ENCODE results near the gene TMEM63C.

The TMEM63C gene

DNA sequence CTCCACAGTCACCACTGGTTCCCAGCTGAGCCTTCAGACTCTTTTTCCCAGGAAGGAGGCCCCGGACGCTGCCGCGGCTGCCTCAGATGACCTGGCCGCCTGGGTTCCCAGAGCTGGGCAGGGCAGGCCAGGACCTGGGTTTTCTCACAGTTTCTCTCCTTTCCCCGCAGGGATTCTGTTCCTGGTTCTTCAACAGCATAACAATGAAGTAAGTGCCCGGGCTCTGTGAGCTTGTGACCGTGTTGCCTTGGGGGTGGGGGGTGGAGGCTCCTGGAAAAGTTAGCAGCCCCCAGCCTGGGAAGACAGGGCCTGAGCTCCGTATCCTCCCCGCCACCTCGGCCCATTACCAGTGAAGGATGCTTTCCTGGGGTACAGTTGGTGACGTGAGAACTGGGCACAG is 43.7 kb downstream of the TMEM63C start:
- no peak for DNase-seq

DNA sequence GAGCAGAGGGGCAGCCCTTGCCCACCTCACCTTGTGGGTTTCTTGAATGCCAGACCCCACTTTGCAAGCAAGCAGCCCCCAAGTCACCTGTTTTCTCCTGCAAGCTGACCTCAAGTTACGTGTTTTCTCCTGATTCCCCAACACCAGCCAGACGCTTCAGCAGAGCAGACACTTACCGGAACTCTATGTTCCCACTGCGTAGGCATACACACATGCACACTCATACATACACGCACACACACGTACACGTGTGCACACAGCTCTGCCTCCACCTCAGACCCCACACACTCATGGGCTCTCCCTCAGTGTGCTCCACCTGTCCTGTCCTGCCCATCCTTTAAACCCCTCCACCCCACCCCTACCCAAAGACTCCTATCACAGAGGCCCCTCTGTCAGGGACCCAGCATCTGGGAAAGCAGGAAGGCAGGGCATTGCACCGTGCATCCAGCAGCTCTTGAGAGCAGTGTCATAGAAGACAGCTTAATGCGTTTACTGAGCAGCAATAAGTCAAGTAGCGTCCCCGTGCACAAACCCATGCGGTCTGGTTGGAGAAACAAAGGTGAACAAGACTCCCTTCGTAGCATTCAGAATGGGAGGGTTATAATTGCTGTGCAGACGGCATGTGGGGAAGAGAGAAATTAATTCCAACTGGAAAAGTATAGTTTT is 44.4 kb downstream of the TMEM63C start:
- DNase-seq, result no peak

DNA sequence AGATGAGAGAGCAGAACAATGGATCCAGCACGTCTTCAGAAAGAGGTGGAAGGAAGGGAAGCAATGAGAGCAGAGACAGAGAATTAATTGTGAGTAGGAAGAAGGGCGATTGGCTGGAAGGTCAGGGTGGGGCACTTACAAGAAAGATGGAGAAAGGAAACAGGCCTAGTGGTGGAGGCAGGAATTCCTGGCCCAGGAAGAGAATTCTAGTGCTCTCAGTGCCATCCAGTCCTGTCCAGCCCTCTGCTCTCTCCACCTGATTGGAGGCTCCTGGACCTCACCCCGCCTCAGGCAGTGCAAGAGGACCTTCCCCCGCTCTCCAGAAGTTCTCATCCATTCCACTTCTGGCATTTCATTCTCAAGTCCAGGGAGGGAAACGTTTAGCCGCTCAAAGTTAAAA is 46.5 kb downstream of the TMEM63C start:
- DNase-seq, result no peak

DNA sequence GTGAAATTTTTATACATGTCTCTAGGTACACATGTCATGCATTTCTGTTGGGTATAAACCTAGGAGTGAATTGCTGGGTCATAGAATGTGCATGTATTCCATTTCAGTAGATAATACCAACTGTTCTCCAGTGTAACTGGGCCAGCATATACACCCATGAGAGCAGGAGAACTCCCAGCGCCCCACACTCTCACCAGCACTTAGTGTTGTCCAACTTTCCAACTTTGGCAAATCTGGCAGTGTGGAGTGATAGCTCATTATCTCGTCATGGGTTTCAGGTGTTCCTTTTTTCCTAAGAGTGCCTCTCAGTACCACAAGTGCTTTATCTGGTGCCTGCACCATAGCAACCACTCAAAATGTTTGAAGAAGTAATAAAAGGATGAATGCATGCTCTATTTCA is 49.3 kb downstream of the TMEM63C start:
- no peak for DNase-seq

DNA sequence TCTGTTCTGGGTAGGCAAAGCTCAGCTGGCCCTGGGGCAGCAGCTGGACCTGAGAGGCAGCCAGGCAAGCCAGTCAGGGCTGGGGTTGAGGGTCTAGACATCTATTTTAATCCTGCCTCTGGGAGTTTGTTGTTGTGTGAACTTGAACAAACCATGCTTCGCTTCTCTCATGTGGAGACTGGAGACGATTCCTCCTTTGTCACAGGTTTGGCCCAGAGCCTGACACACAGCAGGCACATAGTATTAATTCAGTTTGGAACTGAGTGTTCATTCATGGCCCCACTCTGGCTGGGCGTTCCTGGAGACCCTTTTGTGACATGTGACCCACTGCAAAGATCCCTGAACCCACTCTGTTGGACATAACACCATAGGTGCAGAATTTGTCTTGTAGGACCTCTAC is 50.1 kb downstream of the TMEM63C start:
- DNase-seq, result no peak

DNA sequence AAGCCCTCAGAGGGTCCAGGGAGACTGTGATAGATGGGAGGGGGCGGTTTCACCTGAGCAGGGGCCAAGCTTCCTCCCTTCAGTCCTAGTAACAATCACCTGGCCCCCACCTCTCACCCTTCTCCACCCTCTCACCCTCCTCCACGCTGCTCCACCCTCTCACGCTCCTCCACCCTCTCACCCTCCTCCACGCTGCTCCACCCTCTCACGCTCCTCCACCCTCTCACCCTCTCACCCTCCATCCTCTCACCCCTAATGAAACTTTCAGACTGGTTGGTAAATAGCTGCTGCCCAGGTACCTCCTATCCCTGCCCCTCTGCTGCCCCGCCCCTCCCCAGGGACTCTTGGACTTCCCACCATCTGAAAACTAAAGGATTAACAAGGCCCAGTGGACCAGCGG is 55.2 kb downstream of the TMEM63C start:
- no peak for DNase-seq

DNA sequence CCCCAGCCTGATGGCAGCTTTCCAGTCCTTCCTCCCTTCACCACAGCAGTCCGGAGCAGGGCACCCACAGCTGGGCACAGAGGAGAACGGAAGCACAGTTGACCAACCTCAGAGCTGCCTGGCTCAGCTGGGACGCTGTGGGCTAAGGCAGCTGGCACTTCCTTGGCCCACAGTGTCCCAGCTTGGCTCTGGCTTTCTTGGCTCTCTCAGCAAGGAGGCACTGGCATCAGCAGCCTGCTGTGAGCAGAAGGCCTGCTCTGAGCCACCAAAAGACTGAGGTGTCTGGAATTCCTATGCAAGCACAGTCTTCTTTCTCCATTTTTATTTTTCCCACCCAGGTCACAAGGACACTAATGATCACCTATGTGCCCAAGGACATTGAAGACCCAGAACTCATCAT is 56.8 kb downstream of the TMEM63C start:
- DNase-seq, result no peak

DNA sequence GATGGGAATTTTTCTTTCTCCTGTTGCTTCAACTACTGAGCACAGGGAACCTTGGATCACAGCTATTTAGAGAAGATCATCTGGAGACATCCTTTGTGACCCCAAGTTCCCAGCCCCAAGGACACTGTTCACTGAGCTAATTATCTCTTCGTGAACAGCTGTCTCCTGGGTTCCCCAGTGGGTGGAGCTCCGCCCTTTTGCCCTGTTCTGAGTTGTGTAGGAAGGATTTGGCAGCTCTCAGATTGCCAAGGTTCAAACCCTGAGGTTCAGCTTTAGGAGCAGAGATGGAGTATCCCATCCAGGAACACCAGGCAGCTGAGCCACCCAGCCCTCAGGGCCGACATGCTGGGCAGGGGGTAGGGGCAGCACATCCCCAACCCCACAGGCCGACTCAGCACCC is 57.4 kb downstream of the TMEM63C start:
- no peak for DNase-seq

DNA sequence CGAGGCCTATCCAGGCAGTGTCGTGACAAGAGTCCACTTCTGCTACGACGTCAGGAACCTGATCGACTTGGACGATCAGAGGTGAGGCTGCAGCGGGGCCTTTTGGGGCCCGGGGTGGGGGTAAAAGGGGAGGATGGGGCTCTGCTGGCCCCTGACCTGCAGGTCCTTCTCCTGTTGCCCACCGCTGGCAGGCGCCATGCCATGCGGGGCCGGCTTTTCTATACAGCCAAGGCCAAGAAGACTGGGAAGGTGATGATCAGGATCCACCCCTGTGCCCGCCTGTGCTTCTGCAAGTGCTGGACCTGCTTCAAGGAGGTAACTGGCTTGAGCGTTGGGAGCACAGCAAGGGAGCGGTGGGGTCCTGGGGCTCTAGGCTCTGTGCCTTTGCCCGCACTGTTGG is 57.8 kb downstream of the TMEM63C start:
- DNase-seq, result no peak

DNA sequence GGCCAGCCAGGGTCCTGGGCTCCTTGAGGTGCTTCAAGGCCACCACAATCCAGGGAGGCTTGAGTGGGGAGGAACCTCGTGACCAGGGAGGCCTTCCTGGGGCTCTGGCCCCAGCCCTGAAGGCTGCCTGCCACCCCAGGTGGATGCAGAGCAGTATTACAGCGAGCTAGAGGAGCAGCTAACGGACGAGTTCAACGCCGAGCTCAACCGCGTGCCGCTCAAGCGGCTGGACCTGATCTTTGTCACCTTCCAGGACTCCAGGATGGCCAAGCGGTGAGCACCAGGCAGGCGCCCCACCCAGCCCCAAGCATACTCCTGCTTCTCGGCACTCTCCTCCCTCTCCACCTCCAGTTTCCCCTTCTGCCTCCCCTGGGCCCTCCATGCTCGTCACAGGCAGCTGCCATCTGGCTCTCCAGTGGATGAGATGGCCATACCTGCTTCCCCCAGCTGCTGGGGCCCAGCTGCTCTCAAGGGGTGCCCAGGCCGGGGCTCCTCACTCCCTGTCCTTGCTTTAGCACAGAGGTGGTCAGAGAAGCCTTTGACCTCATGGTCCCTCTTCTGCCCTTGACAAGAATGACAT is 58.8 kb downstream of the TMEM63C start:
- DNase-seq, result no peak

DNA sequence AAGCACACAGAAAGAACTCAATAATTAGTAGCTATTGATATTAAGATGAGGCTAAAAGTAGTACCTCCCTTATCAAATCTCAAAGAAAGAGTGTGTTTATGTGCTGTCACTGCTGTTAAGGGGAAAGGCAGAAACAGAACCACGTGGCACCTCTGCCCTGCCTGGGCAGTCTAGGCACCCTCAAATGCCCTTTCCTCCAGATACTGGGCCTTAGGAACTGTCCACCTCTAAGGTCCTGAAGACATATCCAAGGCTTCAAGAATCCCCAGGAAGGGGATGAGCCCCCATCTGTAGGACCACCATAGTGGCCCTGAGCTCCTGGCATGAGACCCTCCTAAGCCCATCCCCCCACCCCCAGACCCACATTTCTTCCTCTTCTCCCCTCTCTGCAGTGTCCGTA is 60.4 kb downstream of the TMEM63C start:
- DNase-seq, result no peak

DNA sequence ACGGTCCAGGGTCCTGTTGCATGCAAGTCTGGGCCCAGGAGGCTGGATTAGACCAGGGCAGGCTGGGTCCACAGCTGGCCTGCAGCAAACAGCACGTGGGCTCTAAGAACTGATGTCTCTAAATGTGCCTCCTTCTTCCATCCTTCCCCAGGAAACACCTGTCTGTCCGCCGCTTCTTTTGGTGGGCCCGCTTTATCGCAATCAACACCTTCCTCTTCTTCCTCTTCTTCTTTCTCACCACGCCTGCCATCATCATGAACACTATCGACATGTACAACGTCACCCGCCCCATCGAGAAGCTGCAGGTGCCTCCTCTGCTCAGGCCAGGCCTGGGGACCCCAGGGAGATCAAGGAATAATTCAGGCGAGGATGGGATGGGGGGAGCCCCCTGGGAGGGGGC is 61.2 kb downstream of the TMEM63C start:
- no peak for DNase-seq

DNA sequence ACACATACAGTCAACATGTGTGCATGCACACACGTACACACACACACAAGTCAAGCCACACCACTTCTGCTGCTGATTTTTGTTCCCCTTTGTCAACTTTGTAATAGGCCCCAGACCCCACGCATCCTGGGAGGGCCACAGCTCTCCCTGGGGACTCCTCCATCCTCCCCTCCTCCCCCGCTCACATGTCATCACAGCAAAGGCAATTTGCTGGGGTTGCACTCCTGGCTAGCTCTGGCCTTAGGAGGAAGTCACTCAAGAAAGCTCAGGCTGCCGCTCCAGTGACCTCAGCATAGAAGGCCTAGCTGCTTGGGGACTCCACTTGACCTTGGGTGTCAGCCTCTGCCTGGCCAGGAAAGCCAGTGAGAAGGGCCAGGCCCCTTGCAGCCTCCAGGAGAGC is 62.3 kb downstream of the TMEM63C start:
- DNase-seq, result no peak

DNA sequence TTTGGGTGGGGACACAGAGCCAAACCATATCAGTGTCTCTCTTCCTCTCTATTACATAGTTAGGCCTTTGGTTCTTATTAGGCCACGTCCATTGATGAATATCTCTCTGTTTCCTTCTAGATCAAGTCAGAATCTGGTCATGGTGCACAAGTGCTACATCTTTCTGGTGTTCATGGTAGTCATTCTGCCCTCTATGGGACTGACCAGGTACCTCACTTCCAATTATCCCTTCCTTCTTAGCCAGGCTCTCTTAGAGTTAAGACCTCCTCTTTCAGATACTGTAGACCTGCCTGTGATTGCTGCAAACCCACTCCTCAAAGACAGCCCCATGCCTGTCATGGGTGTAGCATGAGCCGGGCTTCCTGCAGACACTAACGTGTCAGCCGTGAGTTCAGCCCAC is 64.2 kb downstream of the TMEM63C start:
- DNase-seq, result no peak

DNA sequence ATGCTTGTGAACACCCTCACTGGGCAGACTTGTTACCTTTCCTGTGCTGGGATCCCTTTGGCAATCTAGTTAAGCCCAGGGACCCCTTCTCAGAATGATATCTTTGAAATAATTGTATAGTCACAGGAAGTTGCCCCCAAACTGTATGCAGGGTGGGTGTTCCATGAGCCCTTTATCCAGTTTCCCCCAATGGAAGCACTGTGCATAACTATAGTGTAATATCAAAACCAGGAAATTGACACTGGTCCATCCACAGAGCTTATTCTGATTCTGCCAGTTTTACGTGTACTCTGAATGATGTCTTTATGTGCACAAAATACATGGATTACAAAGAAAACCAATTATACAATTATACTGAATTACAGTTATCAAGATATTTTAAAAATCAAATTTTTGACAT is 65.2 kb downstream of the TMEM63C start:
- DNase-seq, result no peak

DNA sequence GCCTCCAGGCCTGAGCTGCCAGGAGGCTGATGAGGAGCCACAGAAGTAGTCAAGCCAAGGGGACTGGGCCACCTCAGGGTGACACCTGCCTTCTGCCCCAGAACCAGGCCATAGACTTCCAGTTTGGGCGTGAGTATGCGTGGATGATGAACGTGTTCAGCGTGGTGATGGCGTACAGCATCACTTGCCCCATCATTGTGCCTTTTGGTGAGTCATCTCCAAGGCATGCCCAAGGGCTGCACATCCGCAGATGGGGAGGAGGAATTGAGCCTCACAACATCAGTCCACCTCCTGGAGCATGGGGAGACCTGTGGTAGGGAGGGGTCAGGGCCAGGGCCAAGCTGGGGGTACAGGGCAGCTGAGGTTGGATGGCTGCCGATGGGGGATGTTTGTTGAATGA is 67.1 kb downstream of the TMEM63C start:
- no peak for DNase-seq

DNA sequence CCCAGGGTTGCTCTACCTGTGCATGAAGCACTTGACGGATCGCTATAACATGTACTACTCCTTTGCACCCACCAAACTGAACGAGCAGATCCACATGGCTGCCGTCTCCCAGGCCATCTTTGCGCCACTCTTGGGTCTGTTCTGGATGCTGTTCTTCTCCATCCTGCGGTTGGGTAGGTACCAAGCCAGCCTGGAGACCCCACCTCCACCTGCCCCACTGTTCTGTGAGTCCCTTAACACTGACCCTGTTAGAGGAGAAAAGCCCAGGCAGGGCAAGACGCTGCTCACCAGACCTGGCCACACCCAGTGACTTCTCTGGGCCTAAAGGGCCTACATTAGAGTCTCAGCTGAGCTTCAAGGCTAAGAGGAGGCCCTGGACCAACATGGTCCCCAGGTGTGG is 67.7 kb downstream of the TMEM63C start:
- no peak for DNase-seq

DNA sequence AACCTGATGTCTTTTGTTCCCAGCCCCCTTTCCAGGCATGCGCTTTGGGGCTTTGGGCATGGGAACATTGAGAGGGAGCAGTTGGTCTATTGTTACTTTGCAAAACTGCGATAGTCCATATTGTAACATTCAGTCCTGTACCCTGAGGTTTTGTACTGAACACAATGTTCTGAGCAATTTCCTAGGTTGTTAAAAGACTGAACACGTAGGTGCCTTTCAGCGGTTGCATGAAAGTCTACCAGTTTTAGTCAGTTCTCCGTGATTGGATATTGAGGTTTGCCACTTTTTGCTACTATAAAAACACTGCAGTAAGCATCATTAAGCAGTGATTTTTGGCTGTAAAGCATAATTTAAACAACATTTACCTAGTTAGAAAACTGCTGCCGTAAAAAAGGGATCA is 69.3 kb downstream of the TMEM63C start:
- DNase-seq, result no peak

DNA sequence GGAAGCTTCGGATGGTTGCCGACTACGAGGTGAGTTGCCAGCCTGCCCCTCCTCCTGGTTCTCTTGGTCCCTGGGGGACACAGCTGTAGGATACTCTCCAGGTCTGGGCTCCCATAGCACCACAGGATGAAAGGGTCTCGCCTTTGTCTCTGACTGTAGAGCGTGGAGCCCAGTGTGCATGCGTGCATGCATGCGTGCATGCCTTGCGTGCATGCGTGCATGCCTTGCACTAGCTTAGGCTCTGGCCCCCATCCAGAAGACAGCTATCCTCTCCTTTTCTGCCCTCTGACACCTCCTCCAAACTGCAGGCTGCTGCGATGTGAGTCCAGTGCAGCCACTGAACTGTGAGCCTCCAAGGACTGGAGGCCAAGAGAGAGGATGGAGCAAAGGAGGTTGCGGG is 70.3 kb downstream of the TMEM63C start:
- no peak for DNase-seq

DNA sequence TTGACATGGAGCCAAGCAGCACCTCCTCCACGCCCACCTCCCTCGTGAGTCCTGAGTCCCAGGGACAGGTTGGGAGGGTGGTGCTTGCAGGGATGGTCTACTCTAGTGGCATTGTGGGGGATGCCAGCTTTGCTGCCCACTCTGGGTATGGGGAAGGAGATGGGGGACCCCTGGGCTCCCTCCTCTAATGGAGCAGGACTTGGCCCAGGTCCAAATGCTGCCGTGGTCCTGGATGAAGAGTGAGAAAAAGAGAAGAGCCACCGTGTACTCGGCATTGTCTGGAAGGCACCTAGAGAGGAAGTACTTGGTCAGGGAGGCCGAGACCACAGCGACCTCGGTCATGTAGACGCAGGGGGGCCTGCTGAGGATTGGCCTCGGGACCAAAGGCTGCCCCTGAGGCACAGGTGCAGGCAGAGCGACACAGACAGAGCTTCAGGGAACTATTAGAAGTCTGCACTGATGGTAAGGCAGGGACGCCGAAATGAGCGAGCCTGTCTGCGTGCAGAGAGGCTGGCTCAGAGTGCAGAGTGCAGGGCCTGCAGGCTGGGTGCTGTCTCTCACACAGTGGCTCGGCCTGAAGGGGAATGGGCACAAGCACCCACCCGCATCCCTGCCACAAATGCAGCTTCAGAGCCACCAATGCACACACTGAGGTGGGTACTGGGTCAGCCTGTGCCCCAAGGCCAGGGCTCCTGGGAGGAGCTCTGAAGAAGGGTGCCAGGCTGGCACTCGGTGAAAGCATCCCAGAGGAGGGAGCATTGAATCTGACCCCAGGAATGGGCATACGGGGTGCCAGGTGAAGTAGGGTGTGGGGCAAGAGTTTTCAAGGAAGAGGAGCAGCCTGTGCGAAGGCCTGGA is 72.0 kb downstream of the TMEM63C start:
- no peak for DNase-seq

DNA sequence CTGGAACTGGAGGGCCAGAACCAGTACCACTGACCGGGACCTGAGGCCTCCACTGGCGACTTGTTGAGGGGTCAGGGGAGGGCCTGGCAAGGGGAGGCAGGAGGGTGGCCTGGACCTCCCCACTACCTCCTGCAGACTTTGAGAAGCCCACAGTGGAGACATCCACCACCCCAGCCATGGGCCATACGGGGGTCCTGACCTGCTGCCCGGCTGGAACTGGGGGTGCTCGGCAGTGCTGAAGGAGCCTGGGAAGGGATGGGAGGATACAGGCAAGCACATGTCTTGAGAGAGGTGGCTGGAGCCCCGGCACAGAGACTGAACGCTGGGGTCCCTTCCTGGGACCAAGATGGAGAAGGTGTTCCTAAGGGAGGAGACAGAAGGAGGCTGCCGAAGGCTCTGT is 75.1 kb downstream of the TMEM63C start:
- no peak for DNase-seq

DNA sequence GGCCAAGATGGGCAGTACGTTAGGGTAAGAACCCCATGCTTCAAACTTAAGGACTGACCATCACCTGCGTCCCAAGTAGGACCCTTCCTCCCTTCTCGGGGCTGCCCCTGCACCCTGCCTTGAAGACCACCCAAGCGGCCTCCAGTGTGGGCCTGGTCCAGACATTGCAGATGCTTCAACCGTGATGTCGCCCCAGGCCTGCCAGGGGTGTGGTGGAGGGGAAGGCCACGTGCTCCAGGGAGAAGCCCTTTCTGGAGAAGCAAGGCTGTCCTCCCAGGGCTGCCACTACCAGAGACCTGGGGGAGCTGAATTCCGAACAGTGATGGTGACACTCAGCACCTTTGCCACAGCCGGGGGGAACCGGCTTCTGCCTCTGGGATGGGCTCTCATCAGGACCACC is 76.1 kb downstream of the TMEM63C start:
- DNase-seq, result no peak

DNA sequence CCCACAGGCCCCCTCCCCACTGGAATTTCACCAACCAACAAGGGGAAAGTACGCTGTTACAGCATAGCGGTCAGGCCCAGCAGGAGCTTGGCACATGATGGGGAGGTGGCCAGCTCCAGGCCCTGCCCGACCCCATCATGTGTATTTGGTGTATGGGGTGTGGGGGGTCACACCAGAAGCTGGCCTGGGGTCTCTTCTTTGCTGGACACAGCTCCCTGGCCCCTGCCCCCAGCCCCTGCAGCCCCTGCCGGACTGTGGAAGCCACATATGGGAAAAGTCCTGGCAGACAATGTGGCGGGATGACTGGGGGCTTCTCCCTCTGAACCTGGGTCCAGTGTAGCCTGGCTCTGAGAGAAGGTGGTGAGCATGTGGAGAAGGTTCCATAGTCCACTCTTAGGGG is 77.0 kb downstream of the TMEM63C start:
- DNase-seq, result no peak

DNA sequence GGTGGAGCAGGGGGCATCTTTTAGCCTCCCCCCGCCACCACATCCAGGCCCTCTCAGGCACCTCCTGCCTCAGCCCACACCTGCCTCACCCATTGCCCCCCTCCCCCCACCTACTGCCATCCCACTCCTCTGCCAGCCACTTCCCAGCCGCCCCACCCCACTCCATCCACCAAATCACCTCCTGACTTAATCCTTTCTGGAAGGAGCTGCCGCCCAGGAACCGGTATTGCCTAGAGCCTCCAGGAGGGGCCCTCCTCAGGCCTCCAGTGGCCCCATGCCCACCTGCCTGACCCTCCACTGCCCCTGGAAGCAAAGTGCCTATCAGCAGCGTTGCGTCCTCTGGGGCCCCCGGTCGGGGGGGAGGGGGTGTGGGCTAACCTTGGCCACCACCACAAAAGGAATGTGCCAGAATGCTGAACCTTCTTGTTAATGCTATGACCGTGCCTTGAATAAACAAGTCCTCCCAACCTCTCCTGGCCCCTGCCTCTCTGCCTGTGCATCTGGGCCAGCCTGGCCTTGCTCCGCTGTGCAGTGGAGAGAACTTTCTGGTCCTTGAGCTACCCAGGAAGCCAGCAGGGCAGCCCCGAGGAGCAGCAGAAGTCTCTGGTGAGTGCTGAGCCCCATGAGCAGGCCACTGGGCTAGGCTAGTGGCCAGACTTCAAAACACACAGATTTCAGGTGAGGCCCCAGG is 77.6 kb downstream of the TMEM63C start:
- DNase-seq, result no peak
